IMR-90 (cell line): ENCODE data around the gene RAI1. TPM values are rescaled to one million over a fixed set of nuclear protein-coding genes. Genes with fewer than 3 reads are reported as not detected.

Experiments used
- ATAC-seq: fragments of 200-7000 bp; cut with Tn5 transposase; 2 replicates; pipeline ENCODE4 v1.9.1; 2020; ENCODE audit warnings: low read depth, mild to moderate bottlenecking, moderate library complexity
- BruUV-seq: library from RNA; stranded (reverse); fragments of 400-500 nt; replicated peaks from 2 replicates; lab custom pipeline; 2021; lab: Mats Ljungman, UMichigan
- CTCF ChIA-PET: fragments of 300-600 bp; formaldehyde crosslinking; extraction: SDS; loops from one replicate; lab custom pipeline; 2021; ENCODE audit warnings: antibody characterized with exemption; lab: Yijun Ruan, JAX
- POLR2A ChIA-PET: fragments of 300-600 bp; sonication (Branson Sonifier 250); formaldehyde crosslinking; loops from one replicate; lab custom pipeline; 2022; ENCODE audit warnings: antibody characterized with exemption; ENCODE audit not compliant: unreplicated experiment; lab: Charles Lee
- DNase-seq: peaks from one replicate; pipeline ENCODE4 v3.0.0; 2013
- H2AFZ ChIP-seq: replicated peaks from 2 replicates; pipeline ENCODE3; 2013; ENCODE audit warnings: low read length, mild to moderate bottlenecking; ENCODE audit not compliant: poor library complexity
- H2AK5ac ChIP-seq: 2 replicates; pipeline ENCODE4 v1.6.1; 2013; ENCODE audit warnings: low read depth, low read length, inconsistent platforms
- H2AK9ac ChIP-seq: replicated peaks from 2 replicates; pipeline ENCODE3; 2013; ENCODE audit warnings: mild to moderate bottlenecking, low read depth, low read length, moderate library complexity; ENCODE audit not compliant: poor library complexity
- H2BK120ac ChIP-seq: 2 replicates; pipeline ENCODE4 v1.6.1; 2013; ENCODE audit warnings: low read depth, low read length, inconsistent platforms
- H2BK15ac ChIP-seq: 3 replicates; pipeline ENCODE4 v1.6.1; 2013; ENCODE audit warnings: low read depth, low read length, inconsistent platforms
- H2BK20ac ChIP-seq: 2 replicates; pipeline ENCODE4 v1.6.1; 2013; ENCODE audit warnings: low read depth, mild to moderate bottlenecking, inconsistent platforms, low read length, moderate library complexity
- H2BK5ac ChIP-seq: 2 replicates; pipeline ENCODE4 v1.6.1; 2013; ENCODE audit warnings: mild to moderate bottlenecking, low read depth, low read length, inconsistent platforms; ENCODE audit not compliant: poor library complexity, severe bottlenecking
- H3K14ac ChIP-seq: replicated peaks from 2 replicates; pipeline ENCODE4 v1.6.1; 2013; ENCODE audit warnings: low read depth, low read length, inconsistent platforms
- H3K18ac ChIP-seq: 2 replicates; pipeline ENCODE4 v1.6.1; 2013; ENCODE audit warnings: low read depth, low read length, control low read depth
- H3K23ac ChIP-seq: 2 replicates; pipeline ENCODE4 v1.6.1; 2013; ENCODE audit warnings: low read depth, low read length, inconsistent platforms
- H3K27ac ChIP-seq: 2 replicates; pipeline ENCODE4 v1.5.1; 2013; ENCODE audit warnings: mild to moderate bottlenecking, control low read depth, low read length; ENCODE audit not compliant: insufficient read depth
- H3K27me3 ChIP-seq: 2 replicates; pipeline ENCODE4 v1.6.1; 2013; ENCODE audit warnings: low read length; ENCODE audit not compliant: control insufficient read depth, insufficient read depth
- H3K36me3 ChIP-seq: 2 replicates; pipeline ENCODE4 v1.6.1; 2013; ENCODE audit warnings: low read length, mixed read lengths; ENCODE audit not compliant: control insufficient read depth, insufficient read depth
- H3K4ac ChIP-seq: 2 replicates; pipeline ENCODE4 v1.6.1; 2013; ENCODE audit warnings: low read depth, low read length, inconsistent platforms
- H3K4me1 ChIP-seq: 2 replicates; pipeline ENCODE4 v1.6.1; 2013; ENCODE audit warnings: low read length, mixed read lengths; ENCODE audit not compliant: control insufficient read depth, insufficient read depth
- H3K4me2 ChIP-seq: 2 replicates; pipeline ENCODE4 v1.6.1; 2013; ENCODE audit warnings: low read depth, mild to moderate bottlenecking, control low read depth, low read length, moderate library complexity
- H3K4me3 ChIP-seq: 2 replicates; pipeline ENCODE4 v1.5.1; 2013; ENCODE audit warnings: low read depth, mild to moderate bottlenecking, control low read depth, low read length, moderate library complexity; ENCODE audit not compliant: insufficient read depth
- H3K56ac ChIP-seq: 2 replicates; pipeline ENCODE4 v1.6.1; 2013; ENCODE audit warnings: low read length, inconsistent platforms; ENCODE audit not compliant: insufficient read depth; ENCODE audit errors: extremely low read depth
- H3K79me1 ChIP-seq, 2 experiments: 2 replicates each; pipeline ENCODE4 v1.6.1; 2013; ENCODE audit warnings: low read length in 2 of 2, inconsistent platforms in 1 of 2, low read depth in 1 of 2
- H3K9ac ChIP-seq: 2 replicates; pipeline ENCODE4 v1.6.1; 2013; ENCODE audit warnings: low read depth, low read length, control low read depth
- H3K9me1 ChIP-seq: 2 replicates; pipeline ENCODE4 v1.6.1; 2013; ENCODE audit warnings: low read length, inconsistent platforms; ENCODE audit not compliant: insufficient read depth
- H3K9me3 ChIP-seq: 2 replicates; pipeline ENCODE4 v1.6.1; 2013; ENCODE audit warnings: low read length; ENCODE audit not compliant: control insufficient read depth, insufficient read depth
- H4K20me1 ChIP-seq: 2 replicates; pipeline ENCODE4 v1.6.1; 2013; ENCODE audit warnings: low read length, inconsistent platforms; ENCODE audit not compliant: insufficient read depth
- H4K5ac ChIP-seq: 2 replicates; pipeline ENCODE4 v1.6.1; 2013; ENCODE audit warnings: mild to moderate bottlenecking, low read depth, low read length, control low read depth
- H4K8ac ChIP-seq, 2 experiments: 2 replicates each; pipeline ENCODE4 v1.6.1; 2013; ENCODE audit warnings: low read depth in 2 of 2, low read length in 2 of 2, control low read depth in 1 of 2, inconsistent platforms in 1 of 2
- H4K91ac ChIP-seq: 2 replicates; pipeline ENCODE4 v1.6.1; 2013; ENCODE audit warnings: low read depth, low read length, inconsistent platforms; ENCODE audit not compliant: insufficient read depth
- BHLHE40 ChIP-seq: fragments of 150-350 bp; IDR thresholded peaks from 2 replicates; pipeline ENCODE4 v1.6.1; 2016; ENCODE audit warnings: mild to moderate bottlenecking, low read depth, low read length
- CEBPB ChIP-seq: IDR thresholded peaks from 2 replicates; pipeline ENCODE4 v1.6.1; 2012; ENCODE audit warnings: low read depth, low read length, improper control_type of control experiment
- FOS ChIP-seq: fragments of 150-350 bp; IDR thresholded peaks from 2 replicates; pipeline ENCODE4 v1.6.1; 2016; ENCODE audit warnings: low read depth, low read length
- MAZ ChIP-seq: IDR thresholded peaks from 2 replicates; pipeline ENCODE4 v1.6.1; 2012; ENCODE audit warnings: low read depth, mild to moderate bottlenecking, low read length, improper control_type of control experiment, moderate library complexity, borderline replicate concordance
- MXI1 ChIP-seq: IDR thresholded peaks from 2 replicates; pipeline ENCODE4 v1.6.1; 2012; ENCODE audit warnings: low read depth, mild to moderate bottlenecking, low read length, moderate library complexity, borderline replicate concordance
- NFE2L2 ChIP-seq: fragments of 150-350 bp; IDR thresholded peaks from 2 replicates; pipeline ENCODE4 v1.6.1; 2016; ENCODE audit warnings: low read depth, mild to moderate bottlenecking, low read length
- POLR2A ChIP-seq: IDR thresholded peaks from 2 replicates; pipeline ENCODE4 v1.6.1; 2012; ENCODE audit warnings: mild to moderate bottlenecking, low read depth, low read length
- RCOR1 ChIP-seq: IDR thresholded peaks from 2 replicates; pipeline ENCODE4 v1.6.1; 2012; ENCODE audit warnings: mild to moderate bottlenecking, low read length, improper control_type of control experiment; ENCODE audit not compliant: insufficient replicate concordance
- RFX5 ChIP-seq: IDR thresholded peaks from 2 replicates; pipeline ENCODE4 v1.8.0; 2012; ENCODE audit warnings: low read depth, mild to moderate bottlenecking, low read length, moderate library complexity
- SMC3 ChIP-seq: fragments of 150-350 bp; IDR thresholded peaks from 2 replicates; pipeline ENCODE4 v1.6.1; 2016; ENCODE audit warnings: low read depth, mild to moderate bottlenecking, antibody characterized with exemption, low read length, moderate library complexity
- WGBS, 2 experiments: methylation state at CpG; one replicate each; pipeline versions ENCODE4 v1.1.5 to v1.1.7; 2013; ENCODE audit warnings: missing lambda C conversion rate in 2 of 2; ENCODE audit not compliant: insufficient read length in 1 of 2; ENCODE audit errors: extremely low coverage in 2 of 2; 5-methylcytosine and 5-hydroxymethylcytosine counted together
- dilution Hi-C: fragments of 300-500 bp; cut with HindIII; formaldehyde crosslinking; loops from one replicate; pipeline ENCODE4 v1.14.3; 2018; ENCODE audit warnings: low sequenced_read_pairs; ENCODE audit not compliant: unreplicated experiment
- in situ Hi-C: fragments of 300-500 bp; cut with MboI; formaldehyde crosslinking; loops from 3 replicates; pipeline ENCODE4 v1.14.3; 2019; ENCODE audit warnings: low sequenced_read_pairs, inconsistent platforms, mixed read lengths
- intact Hi-C: fragments of 100-400 bp; cut with micrococcal nuclease; formaldehyde crosslinking; loops from 2 replicates; pipeline ENCODE4 v1.10.0; 2022
- polyA plus RNA-seq, 3 experiments: library from polyadenylated mRNA; depleted of rRNA; stranded (reverse); fragments of >200 nt; gene quantifications; 2 replicates each; pipeline ENCODE4 v1.2.3, GENCODE V29; 2012; ENCODE audit warnings: low replicate concordance in 1 of 3
- total RNA-seq: library from RNA; depleted of rRNA; stranded (reverse); fragments of >200 nt; gene quantifications from 2 replicates; pipeline ENCODE4 v1.2.3, GENCODE V29; 2012
- TF ChIP-seq, protein P1 (sequence below): conservative IDR thresholded peaks from 2 replicates; pipeline ENCODE4 v1.5.1; 2012; ENCODE audit warnings: mild to moderate bottlenecking, low read depth, low read length, improper control_type of control experiment
- TF ChIP-seq, protein P2 (sequence below): fragments of 150-350 bp; IDR thresholded peaks from 2 replicates; pipeline ENCODE4 v1.6.1; 2016; ENCODE audit warnings: low read depth, mild to moderate bottlenecking, low read length, moderate library complexity, borderline replicate concordance
- TF ChIP-seq, protein P3 (sequence below): fragments of 150-350 bp; IDR thresholded peaks from 2 replicates; pipeline ENCODE4 v1.6.1; 2017; ENCODE audit warnings: mild to moderate bottlenecking, antibody characterized with exemption, low read length, low read depth

Gene RAI1
- total and polyA plus RNA-seq, 2 of the 4 experiments (the other 2 are of a cell fraction): 1.8 to 10.5 TPM

DNA sequence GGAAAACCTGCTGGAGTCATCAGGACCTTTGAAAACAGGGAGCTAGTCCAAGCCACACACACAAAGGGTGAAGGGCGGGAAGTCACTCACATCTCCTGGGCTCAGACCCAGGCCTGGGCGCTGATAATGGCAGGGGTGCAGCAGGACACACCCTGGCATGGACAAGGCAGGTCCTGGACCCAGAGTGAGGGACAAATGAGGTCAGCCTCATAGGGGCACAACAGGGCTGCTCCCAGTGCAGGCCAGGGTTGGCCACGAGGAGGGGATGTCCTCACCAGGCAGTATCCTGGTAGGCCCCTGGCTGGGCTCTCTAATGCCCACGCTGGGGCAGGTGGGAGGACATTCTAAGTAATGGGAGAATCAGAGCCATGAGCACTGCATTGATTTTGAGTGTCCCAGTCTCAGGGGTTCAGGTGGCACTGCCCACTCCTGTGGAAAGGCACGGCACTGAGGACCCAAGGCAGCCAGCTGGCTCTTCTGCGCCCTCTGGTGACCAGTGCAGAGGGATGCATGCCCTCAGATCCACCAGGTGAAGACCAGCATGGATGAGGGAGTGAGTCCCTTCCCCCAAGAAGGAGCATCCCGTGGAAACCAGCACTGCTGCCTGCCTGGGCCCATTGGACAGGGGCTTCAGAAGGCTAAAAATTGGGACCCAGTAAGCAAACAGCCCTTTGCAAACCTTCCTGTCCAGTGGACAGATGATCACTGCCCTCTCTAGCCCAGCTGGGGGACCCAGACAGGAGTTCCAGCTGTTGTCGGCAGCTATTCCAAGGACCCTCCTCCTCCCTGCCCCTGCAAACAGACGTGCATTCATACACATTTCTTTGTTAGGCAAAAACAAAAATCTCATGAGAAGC is 178.9 kb downstream of the RAI1 start:
- Histone ChIP-seq H4K91ac (no peak overlapping the region), H4K20me1 (no peaks in the 10 kb centered on the region), H3K79me1 (no peaks in the 10 kb centered on the region; a peak in 2 of 4 replicates), H3K27ac (no peak overlapping the region), H3K9ac (no peak overlapping the region), H3K36me3 (peaks cover 9% of the 10 kb centered on the region), H3K4me1 (no peaks in the 10 kb centered on the region; the same call in 1 of the 2 replicates), H2BK15ac (no peak overlapping the region), H3K23ac (no peak overlapping the region), H3K4me2 (no peak overlapping the region), H4K5ac (no peak overlapping the region), H4K8ac (no peak overlapping the region), H3K27me3 (no peaks in the 10 kb centered on the region), H2AK5ac (no peak overlapping the region), H2BK120ac (no peak overlapping the region), H3K4ac (no peak overlapping the region), H2AK9ac (no peak overlapping the region), H3K4me3 (no peak overlapping the region), H2BK5ac (no peak overlapping the region), H2AFZ (no peak overlapping the region), H2BK20ac (no peak overlapping the region), H3K14ac (no peak overlapping the region), H3K18ac (no peak overlapping the region), H3K56ac (no peak overlapping the region), H3K9me3 (no peaks in the 10 kb centered on the region), H3K9me1 (no peaks in the 10 kb centered on the region)
- no TSS peak for BruUV-seq
- dilution Hi-C loops (no loop called here), in situ Hi-C loops (loop anchor here (5.0 kb wide), 1 partner anchor 183 kb away; no protein-coding TSS in a partner anchor), intact Hi-C loops (loop anchor here (1.0 kb wide), 2 partner anchors 48 to 179 kb away; partner anchors contain the start of gene RAI1)
- POLR2A ChIA-PET: no interaction called here
- WGBS, 2 experiments: 38% methylated on average over 3 of the region's 9 CpGs; no CpG with 5 or more reads in 1 of the 2 experiments
- CTCF ChIA-PET: interaction anchor here (1.2 to 1.3 kb wide), 4 partner anchors 59 to 178 kb away, joined by 3 to 4 read pairs (median 4); no protein-coding TSS in a partner anchor
- ATAC-seq (peak; percentile 95), DNase-seq (peak; percentile 38)
- TF ChIP-seq POLR2A (no peak; the same call in 1 of the 2 replicates), RFX5 (no peak), RCOR1 (no peak), MXI1 (no peak), NFE2L2 (no peak), CEBPB (no peak), FOS (no peak), MAZ (0 out of 2 replicates have a peak, but pooled peaks have one; percentile 10), SMC3 (peak; percentile 94), BHLHE40 (no peak)
- TF ChIP-seq, protein P1, sequence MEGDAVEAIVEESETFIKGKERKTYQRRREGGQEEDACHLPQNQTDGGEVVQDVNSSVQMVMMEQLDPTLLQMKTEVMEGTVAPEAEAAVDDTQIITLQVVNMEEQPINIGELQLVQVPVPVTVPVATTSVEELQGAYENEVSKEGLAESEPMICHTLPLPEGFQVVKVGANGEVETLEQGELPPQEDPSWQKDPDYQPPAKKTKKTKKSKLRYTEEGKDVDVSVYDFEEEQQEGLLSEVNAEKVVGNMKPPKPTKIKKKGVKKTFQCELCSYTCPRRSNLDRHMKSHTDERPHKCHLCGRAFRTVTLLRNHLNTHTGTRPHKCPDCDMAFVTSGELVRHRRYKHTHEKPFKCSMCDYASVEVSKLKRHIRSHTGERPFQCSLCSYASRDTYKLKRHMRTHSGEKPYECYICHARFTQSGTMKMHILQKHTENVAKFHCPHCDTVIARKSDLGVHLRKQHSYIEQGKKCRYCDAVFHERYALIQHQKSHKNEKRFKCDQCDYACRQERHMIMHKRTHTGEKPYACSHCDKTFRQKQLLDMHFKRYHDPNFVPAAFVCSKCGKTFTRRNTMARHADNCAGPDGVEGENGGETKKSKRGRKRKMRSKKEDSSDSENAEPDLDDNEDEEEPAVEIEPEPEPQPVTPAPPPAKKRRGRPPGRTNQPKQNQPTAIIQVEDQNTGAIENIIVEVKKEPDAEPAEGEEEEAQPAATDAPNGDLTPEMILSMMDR: peak; percentile 89
- TF ChIP-seq, protein P2, sequence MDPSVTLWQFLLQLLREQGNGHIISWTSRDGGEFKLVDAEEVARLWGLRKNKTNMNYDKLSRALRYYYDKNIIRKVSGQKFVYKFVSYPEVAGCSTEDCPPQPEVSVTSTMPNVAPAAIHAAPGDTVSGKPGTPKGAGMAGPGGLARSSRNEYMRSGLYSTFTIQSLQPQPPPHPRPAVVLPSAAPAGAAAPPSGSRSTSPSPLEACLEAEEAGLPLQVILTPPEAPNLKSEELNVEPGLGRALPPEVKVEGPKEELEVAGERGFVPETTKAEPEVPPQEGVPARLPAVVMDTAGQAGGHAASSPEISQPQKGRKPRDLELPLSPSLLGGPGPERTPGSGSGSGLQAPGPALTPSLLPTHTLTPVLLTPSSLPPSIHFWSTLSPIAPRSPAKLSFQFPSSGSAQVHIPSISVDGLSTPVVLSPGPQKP: no peak
- TF ChIP-seq, protein P3, sequence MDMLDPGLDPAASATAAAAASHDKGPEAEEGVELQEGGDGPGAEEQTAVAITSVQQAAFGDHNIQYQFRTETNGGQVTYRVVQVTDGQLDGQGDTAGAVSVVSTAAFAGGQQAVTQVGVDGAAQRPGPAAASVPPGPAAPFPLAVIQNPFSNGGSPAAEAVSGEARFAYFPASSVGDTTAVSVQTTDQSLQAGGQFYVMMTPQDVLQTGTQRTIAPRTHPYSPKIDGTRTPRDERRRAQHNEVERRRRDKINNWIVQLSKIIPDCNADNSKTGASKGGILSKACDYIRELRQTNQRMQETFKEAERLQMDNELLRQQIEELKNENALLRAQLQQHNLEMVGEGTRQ: no peak
